Measurements from ENCODE around the gene ELSPBP1.
"Not testable (repeated sequence)": the region's sequence is repeated elsewhere in the genome, so short reads cannot be mapped to it uniquely, and the experiment has no call there.

The ELSPBP1 gene

DNA sequence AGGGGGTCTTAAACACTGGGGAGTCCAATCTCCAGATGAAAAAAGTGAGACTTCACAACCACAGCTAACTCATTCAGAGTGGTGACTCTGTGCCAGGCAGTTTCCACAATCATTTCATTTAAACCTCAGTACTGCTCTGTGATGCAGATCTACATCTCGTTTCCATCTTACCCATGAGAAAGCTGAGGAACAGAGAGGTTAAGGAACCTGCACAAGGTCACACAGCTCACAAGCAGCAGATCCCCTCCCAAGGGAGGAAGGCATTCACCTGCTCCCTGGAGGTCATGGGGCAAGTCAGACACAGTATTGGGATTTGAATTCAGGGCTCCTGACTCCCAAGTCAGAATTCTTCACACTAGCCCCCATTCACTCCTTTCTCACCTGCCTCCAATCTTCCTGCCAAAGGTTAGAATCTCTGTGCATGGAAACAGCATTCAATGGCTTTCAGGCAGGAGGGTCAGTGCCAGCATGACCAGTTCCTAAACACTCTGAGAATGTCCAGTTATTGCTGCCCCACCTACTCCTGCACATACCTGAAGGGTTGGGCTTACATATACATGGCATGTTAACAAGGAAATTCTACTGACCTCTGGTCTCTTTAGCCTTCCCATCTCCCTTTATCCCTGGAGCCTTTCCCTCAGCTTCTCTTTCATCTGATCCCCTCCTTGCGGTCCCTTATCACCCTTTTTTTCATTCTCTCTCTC is 47.6 kb downstream of the ELSPBP1 start:
- no peak for DNase-seq (ENCODE audit: low read depth in 2 of 2)

DNA sequence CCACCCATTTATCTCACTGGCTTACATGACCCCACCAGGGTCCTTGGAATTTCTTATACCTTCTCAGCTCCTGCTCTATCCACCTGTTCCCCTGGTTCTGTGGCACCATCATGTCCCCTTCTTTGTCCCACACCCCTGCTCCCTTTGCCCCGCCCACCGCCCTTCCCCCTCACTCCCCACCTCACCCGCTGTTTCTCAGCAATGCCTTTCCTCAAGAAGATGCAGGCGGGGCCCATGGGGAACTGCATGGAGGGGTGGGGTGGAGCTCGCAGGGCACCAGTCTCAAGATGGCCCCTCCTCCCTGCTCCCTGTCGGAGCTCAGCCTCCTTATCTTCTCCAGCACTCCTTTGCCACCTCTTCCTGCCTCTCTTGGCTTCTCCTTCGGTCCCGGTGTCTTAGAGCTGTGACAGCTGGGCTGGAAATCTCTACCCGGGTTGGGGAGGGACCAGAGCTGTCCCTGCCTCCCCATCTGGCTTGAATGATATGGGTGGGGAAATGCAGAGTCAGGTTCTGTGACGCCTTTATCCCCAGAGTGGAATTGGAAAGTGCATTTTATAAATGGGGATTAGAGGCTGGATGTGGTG is 49.3 kb downstream of the ELSPBP1 start, which contains the start of gene CABP5:
TSS of gene CABP5 (minus strand) at position 405 of the 584 bp plus-strand sequence. CDS start at position 248, 157 bp downstream.
- DNase-seq (ENCODE audit: low read depth in 2 of 2) = no peak

DNA sequence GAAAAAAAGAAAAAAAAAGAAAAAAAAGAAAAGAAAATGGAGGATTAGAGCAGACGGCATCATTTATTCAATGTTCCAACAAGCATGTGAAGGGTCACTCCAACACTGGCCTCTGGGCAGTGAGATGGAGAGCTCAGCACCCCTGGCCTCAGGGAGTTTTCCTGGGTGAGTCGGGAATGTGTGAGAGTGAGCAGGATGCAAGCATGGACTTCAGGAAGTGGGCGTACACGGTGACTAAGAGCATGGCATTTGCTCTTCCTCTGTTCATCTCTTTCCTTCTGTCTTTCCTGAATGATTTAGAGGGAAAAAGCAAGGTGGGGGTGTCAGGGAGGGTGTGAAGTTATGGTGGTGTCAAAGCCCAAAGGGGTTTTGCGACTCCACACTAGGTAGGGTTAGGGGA is 50.1 kb downstream of the ELSPBP1 start:
- DNase-seq (ENCODE audit: low read depth in 2 of 2) = no peak

DNA sequence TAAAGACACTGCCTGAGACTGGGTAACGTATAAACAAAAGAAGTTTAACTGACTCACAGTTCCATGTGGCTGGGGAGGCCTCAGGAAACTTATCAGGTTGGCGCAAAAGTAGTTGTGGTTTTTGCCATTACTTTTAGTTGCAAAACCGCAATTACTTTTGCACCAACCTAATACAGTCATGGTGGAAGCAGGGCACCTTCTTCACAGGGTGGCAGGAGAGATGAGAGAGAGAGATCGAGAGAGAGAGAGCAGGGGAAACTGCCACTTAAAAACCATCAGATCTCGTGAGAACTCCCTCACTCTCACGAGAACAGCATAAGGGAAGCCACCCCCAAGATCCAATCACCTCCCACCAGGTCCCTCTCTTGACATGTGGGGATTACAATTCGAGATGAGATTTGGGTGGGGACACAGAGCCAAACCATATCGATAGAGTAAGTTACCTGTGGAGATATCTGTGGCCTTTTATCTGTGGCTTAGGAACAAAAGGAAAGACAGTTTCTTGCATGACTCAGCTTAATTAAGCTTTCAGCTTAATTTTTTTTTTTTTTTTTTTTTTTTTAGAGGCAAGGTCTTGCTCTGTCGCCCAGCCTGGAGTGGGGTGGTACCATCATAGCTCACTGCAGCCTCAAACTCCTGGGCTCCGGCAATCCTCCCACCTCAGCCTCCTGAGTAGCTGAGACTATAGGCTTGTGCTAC is 57.1 kb downstream of the ELSPBP1 start:
- DNase-seq (ENCODE audit: low read depth in 2 of 2) = no peak

DNA sequence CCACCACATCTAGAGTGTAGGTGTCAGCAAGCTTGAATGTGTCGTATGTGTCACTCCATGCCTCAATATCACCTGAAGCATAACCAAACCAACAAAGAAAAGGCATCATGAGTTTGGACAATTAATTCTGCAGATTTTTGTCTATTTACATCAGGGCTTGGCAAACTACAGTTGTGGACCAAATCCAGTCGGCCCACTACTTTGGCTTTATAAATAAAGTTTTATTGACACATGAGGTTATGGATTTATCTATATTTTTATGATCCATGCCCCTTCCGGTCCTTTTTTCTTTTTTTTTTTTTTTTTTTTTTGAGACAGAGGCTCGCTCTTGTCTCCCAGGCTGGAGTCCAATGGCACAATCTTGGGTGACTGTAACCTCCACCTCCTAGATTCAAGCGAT is 58.6 kb downstream of the ELSPBP1 start:
- DNase-seq (ENCODE audit: low read depth in 2 of 2) = no peak

DNA sequence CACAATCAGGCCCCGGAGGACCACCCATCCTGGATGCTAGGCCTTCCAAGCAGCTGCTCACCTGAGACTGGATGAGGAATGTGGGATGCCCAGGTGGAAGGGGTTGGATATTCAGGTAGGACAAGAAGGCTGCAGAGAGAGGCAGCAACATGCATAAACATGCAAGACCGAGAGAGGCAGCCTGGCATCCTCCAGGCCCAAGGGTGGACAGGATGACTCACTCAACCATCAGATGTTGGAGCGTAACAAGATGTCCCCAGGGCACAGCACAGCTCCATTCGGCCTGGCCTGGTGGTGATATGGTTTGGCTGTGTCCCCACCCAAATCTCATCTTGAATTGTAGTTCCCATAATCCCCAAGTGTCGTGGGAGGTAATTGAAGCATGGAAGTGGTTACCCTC is 59.4 kb downstream of the ELSPBP1 start:
- no peak for DNase-seq (ENCODE audit: low read depth in 2 of 2)

DNA sequence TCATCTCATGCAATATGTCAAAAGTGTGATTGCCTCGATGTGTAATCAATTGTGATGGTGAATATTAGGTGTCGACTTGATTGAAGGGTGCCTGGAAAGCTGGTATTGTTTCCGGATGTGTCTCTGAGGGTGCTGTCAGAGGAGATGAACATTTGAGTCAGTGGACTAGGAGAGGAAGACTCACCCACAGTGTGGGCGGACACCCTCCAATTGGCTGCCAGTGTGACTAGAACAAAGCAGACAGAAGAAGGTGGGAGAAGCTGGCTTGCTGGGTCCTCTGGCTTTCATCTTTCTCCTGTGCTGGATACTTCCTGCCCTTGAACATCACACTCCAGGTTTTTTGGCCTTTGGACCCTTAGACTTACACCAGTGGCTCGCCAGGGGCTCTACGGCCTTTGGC is 64.9 kb downstream of the ELSPBP1 start:
- no peak for DNase-seq (ENCODE audit: low read depth in 2 of 2)

DNA sequence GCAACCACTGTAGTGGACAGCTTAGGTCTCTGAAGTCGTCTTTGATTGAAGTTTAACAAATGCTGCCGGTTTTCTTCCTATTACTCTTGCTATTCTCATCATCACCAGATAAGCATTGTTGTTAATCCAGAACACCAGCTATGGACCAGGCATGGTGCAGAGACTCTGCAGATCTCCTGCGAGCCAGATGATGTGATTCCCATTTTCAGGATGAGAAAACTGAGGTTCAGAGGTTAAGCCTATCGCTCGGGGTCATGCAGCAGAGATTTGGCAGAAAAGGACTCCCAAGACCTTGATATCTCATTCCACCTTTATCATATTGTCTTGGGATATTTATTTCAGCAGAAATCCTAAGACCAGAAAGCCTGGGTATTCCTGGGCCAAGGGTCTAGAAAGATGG is 65.9 kb downstream of the ELSPBP1 start:
- no peak for DNase-seq (ENCODE audit: low read depth in 2 of 2)

DNA sequence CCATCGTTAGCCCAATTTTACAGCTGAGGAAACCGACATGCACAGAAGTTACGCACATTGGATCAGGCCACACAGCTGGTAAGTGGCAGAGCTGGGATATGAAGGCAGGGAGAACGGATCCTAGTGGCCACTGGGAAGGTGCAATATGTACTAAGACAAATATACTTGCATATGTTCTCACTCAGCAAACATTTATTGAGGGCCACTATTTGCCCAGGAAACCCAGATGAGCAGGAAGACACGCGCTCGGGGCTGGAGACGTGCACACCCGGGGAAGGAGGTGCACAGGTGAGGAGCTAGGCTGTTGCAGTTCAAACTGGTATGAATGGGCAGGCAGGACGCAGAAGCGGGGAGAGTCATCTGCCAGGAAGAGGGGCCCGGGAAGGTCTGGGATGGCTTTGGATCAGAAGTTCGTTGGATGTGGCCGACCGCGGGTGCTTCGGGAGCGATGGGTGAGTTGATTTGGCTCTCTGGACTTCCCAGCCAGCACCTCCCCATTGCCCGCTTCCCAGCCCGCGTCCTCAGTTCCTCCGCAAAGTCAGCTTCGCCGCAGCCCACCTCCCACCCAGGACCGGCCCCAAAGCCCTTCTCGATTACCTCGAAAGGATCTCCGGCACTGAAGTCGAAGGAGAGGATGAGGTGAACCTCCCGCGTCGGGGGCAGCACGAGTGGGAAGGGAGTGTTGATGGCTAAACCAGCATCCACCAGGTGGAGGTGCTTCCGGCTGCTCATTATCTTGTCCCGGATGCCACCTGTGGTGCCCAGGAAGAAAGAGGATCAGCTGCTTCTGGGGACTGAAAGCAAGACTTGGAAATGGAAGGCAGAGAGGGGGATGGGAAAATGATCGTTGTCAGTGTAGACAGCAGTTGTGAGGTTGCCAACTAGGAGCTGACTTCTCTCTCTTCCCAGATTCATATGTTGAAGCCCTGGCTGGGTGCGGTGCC is 67.2 kb downstream of the ELSPBP1 start:
- DNase-seq (ENCODE audit: low read depth in 2 of 2) = no peak

DNA sequence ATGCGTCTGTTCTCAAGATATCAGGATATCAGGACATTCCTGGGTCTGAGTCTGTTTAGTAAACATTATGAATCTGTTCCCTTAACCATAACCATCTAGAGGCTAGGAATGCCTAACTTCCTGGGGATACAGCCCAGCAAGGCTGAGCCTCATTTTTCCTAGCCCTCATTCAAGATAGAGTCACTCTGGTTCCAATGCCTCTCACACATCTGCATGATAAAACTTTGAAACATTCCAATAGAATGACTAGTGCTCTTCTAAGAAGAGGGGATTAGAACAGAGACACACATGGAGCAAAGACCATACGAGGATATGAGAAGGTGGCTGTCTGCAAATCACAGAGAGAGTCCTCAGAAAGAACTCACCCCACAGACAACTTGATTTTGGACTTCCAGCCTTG is 70.1 kb downstream of the ELSPBP1 start:
- DNase-seq (ENCODE audit: low read depth in 2 of 2) = no peak

DNA sequence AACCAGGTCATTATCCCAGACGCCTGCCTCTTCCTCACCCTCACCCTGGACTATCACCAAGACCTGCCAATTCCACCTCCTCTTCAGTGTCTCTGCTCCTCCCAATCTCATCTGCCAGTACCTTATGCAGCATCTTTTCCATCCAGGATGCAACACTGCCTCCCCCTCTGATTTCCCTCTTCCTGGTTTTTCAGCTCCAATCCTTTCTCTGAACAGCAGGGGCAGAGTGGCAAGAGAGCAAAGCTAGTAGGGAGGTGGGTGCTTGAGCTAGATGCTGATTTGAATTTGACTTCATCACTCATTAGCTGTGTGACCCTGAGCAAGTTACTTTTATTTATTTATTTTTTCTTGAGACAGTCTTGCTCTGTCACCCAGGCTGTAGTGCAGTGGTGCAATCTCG is 75.0 kb downstream of the ELSPBP1 start:
- no peak for DNase-seq (ENCODE audit: low read depth in 2 of 2)

DNA sequence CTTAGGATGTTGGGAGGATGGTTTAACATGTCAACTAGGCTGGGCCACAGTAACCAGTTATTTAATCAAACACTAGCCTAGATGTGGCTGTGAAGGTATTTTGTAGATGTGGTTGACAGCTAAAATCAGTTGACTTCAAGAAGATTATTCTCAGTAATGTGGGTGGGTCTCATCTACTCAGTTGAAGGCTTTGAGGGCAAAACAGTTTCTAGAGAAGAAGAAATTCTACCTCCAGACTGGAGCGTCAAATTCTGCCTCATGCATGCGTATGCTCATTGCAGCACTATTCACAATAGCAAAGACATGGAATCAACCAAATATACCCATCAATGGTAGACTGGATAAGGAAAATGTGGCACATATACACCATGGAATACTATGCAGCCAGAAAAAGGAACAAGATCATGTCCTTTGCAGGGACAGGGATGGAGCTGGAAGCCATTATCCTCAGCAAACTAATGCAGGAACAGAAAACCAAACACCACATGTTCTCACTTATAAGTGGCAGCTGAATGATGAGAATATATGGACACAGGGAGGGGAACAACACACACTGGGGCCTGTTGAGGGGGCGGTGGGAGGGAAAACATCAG is 75.8 kb downstream of the ELSPBP1 start:
- DNase-seq (ENCODE audit: low read depth in 2 of 2) = not testable (repeated sequence)
